Choroid plexus epithelial cell (primary cell): ENCODE measurements around the gene GTF3C1.

Source experiments
- DNase-seq: peaks from one replicate; pipeline ENCODE4 v3.0.0-alpha.2; 2010; ENCODE audit warnings: low read depth
- H3K4me3 ChIP-seq: 2 replicates; pipeline ENCODE4 v1.5.1; 2011; ENCODE audit warnings: low read depth, mild to moderate bottlenecking, control low read depth, low read length, moderate library complexity
- CTCF ChIP-seq: conservative IDR thresholded peaks from 2 replicates; pipeline ENCODE4 v1.5.1; 2011; ENCODE audit warnings: low read depth, mild to moderate bottlenecking, control low read depth, inconsistent platforms, low read length, moderate library complexity

The GTF3C1 gene

GRCh38 chr16:27474041-27474440, 75.7 kb downstream of the GTF3C1 start:
- no peak for DNase-seq
- H3K4me3 ChIP-seq: no peak overlapping the region
- TF ChIP-seq CTCF: no peak

- no peak for DNase-seq
- H3K4me3 ChIP-seq: no peak overlapping the region
- TF ChIP-seq CTCF: no peak
Measured at GRCh38 chr16:27473101-27473900, 76.4 kb downstream of the GTF3C1 start.

- DNase-seq: no peak
- no peak overlapping the region for H3K4me3 ChIP-seq
- no peak for TF ChIP-seq CTCF
Measured at GRCh38 chr16:27472091-27473020, 77.4 kb downstream of the GTF3C1 start.

- DNase-seq: no peak
- H3K4me3 ChIP-seq: no peak overlapping the region
- no peak for TF ChIP-seq CTCF
Measured at GRCh38 chr16:27471661-27472060, 78.1 kb downstream of the GTF3C1 start.

- H3K4me3 ChIP-seq: no peak overlapping the region
- DNase-seq: peak; percentile 91
- TF ChIP-seq CTCF: peak; percentile 56
Measured at GRCh38 chr16:27470567-27471431, 78.9 kb downstream of the GTF3C1 start.

GRCh38 chr16:27468941-27469531, 80.7 kb downstream of the GTF3C1 start:
- no peak for TF ChIP-seq CTCF
- DNase-seq: no peak
- H3K4me3 ChIP-seq: no peak overlapping the region
